Measurements from ENCODE around the gene TMEM170B. TPM values are rescaled to one million over a fixed set of nuclear protein-coding genes. Genes with fewer than 3 reads are reported as not detected.

Gene TMEM170B
- total RNA-seq, 4 donors from 2014 or later, result 5.5 to 22.0 (median 12.3) TPM

DNA sequence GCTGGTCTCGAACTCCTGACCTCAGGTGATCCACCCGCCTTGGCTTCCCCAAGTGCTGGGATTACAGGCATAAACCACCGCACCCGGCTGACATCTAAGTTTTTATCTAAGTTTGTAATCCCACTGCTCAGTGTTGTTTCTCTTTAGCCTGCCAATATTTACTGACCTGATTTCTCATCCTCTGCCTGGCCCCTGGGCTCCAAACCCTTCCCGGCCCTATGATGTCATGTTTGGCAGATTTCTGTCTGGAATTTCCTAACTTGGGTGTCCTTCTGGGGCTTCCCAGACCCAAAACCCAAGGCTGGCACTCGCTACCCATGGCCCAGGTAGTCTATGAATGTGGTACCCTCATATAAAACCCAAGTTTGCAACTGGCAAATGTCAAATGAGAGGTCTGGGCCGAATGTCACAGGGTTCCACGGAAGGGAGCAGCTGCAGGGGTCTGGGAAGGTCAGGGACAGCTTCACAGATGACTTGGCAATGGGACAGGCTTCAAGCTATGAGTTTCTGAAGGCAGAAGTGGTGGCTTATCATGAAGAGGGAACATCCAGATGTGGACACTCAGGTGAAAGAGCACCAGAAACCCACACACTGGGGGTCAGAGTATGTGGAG lies 54.9 kb downstream of the TMEM170B start:
- intact Hi-C loops (cut with DNase I; ENCODE audit: low total_unique reads) (no loop called here), in situ Hi-C loops (cut with MboI; ENCODE audit: low sequenced_read_pairs in 4 of 4) (no loop called here)
- Histone ChIP-seq H3K4me1 (peaks cover 0 to 5% of the 10 kb centered on the region in 2 donors), H3K36me3 (no peaks in the 10 kb centered on the region), H3K4me3 (no peak overlapping the region), H3K9me3 (no peaks in the 10 kb centered on the region), H3K27ac (peak overlapping the region in 3 of 4 donors; percentile 24 to 56 (median 26)), H3K27me3 (no peaks in the 10 kb centered on the region)
- DNase-seq (peak in 1 of 2 donors; percentile 38), ATAC-seq (peak; percentile 71 to 82)
- TF ChIP-seq POLR2A (IDR thresholded peaks at IDR 0.05), result no peak
- TF ChIP-seq, protein P1, sequence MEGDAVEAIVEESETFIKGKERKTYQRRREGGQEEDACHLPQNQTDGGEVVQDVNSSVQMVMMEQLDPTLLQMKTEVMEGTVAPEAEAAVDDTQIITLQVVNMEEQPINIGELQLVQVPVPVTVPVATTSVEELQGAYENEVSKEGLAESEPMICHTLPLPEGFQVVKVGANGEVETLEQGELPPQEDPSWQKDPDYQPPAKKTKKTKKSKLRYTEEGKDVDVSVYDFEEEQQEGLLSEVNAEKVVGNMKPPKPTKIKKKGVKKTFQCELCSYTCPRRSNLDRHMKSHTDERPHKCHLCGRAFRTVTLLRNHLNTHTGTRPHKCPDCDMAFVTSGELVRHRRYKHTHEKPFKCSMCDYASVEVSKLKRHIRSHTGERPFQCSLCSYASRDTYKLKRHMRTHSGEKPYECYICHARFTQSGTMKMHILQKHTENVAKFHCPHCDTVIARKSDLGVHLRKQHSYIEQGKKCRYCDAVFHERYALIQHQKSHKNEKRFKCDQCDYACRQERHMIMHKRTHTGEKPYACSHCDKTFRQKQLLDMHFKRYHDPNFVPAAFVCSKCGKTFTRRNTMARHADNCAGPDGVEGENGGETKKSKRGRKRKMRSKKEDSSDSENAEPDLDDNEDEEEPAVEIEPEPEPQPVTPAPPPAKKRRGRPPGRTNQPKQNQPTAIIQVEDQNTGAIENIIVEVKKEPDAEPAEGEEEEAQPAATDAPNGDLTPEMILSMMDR (IDR thresholded peaks at IDR 0.05 in 4 of 5, conservative IDR thresholded peaks at IDR 0.05 in 1 of 5), result no peak

DNA sequence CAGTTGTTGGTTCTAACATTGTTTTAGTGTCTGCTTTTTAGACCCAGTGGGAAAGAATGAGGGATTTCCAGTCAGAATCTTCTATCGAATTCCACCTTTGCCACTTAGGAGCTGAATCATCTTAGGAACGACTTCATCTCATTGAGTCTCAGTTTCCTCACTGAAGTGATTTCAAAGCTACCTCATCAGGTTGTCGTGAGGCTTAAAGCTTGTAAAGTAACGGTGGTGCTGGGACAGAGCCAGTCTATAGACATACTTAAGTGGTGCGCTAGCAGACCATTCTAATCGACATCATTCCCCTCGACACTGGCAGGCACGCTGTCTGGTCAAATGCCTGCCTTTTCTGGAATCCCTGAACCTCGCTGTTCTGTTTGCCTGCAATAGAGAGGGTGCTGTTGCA lies 55.5 kb downstream of the TMEM170B start:
- intact Hi-C loops (cut with DNase I; ENCODE audit: low total_unique reads) (no loop called here), in situ Hi-C loops (cut with MboI; ENCODE audit: low sequenced_read_pairs in 4 of 4) (no loop called here)
- DNase-seq, result no peak

DNA sequence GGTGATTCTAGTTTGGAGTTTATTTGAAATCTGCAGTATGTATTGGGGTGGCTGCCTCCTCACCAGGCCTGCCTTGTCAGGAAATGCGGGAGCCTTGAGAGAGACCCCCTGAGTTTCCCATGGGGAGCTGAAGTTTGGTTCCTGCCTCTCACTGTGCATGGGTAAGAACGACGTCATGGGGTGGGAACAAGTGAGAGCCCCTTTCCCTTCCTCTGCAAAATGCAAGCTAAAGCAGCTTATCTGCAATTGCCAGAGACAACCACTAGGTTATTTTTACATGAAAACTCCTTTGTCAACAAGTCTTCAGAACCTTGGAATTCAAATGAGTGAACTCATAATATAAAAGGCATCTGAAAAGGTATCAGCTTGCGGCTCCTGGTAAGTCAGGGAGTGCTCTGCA lies 58.4 kb downstream of the TMEM170B start:
- peaks cover 0 to 5% of the 10 kb centered on the region in 2 donors for H3K4me1 ChIP-seq
- H3K27ac ChIP-seq, result no peak overlapping the region
- H3K36me3 ChIP-seq, result no peaks in the 10 kb centered on the region
- DNase-seq (no peak), ATAC-seq (no peak)
- no peaks in the 10 kb centered on the region for H3K9me3 ChIP-seq
- intact Hi-C loops (cut with DNase I; ENCODE audit: low total_unique reads), result no loop called here
- no peaks in the 10 kb centered on the region for H3K27me3 ChIP-seq
- in situ Hi-C loops (cut with MboI; ENCODE audit: low sequenced_read_pairs in 4 of 4), result no loop called here
- TF ChIP-seq, protein P1 (IDR thresholded peaks at IDR 0.05 in 4 of 5, conservative IDR thresholded peaks at IDR 0.05 in 1 of 5), result peak in 1 of 5 experiments; percentile 19
- TF ChIP-seq POLR2A (IDR thresholded peaks at IDR 0.05), result no peak
- H3K4me3 ChIP-seq, result no peak overlapping the region

More for the DNA sequence above, 55.5 kb downstream of the TMEM170B start:
- no peak overlapping the region for H3K27ac ChIP-seq
- H3K36me3 ChIP-seq, result no peaks in the 10 kb centered on the region
- ATAC-seq, result no peak
- H3K27me3 ChIP-seq, result no peaks in the 10 kb centered on the region
- H3K9me3 ChIP-seq, result no peaks in the 10 kb centered on the region
- H3K4me3 ChIP-seq, result no peak overlapping the region
- H3K4me1 ChIP-seq, result peaks cover 0 to 5% of the 10 kb centered on the region in 2 donors
- TF ChIP-seq POLR2A (IDR thresholded peaks at IDR 0.05), result no peak
- TF ChIP-seq, protein P1 (IDR thresholded peaks at IDR 0.05 in 4 of 5, conservative IDR thresholded peaks at IDR 0.05 in 1 of 5), result no peak

DNA sequence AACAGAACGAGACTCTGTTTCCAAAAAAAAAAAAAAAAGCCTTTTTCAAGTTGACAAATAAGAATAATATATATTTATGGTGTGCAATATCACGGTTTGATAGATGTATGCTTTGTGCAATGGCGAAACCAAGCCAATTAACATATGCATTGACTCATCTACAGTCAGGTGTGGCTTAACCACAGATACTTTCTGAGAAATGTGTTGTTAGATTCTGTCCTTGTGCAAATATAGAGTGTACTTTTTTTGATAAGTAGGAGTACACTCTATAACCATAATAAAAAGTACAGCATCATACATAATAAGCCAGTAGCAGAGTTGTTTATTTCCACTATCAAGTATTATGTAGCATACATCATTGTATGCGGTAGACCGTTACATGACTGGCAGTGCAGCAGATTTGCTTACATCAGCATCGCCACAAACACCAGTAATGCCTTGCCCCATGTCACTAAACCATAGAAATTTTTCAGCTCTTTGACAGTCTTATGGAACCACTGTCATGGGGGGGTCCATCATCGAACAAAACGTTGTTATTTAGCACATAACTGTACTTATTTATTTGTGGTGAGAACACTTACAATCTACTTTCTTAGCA lies 59.2 kb downstream of the TMEM170B start:
- Histone ChIP-seq H3K27me3 (no peaks in the 10 kb centered on the region), H3K4me3 (no peak overlapping the region), H3K4me1 (peaks cover 0 to 5% of the 10 kb centered on the region in 2 donors), H3K9me3 (no peaks in the 10 kb centered on the region), H3K27ac (no peak overlapping the region), H3K36me3 (no peaks in the 10 kb centered on the region)
- intact Hi-C loops (cut with DNase I; ENCODE audit: low total_unique reads) (no loop called here), in situ Hi-C loops (cut with MboI; ENCODE audit: low sequenced_read_pairs in 4 of 4) (no loop called here)
- TF ChIP-seq, protein P1 (IDR thresholded peaks at IDR 0.05 in 4 of 5, conservative IDR thresholded peaks at IDR 0.05 in 1 of 5), result no peak
- no peak for TF ChIP-seq POLR2A (IDR thresholded peaks at IDR 0.05)
- ATAC-seq, result no peak
- DNase-seq, result no peak

Measured in gastrocnemius medialis (tissue), 4 donors.